NAMALWA (cell line): ENCODE data around the gene COL18A1.

ENCODE experiments used
- DNase-seq: peaks from one replicate; pipeline ENCODE4 v3.0.0-alpha.2; 2015; ENCODE audit warnings: low spot score

Gene COL18A1

GRCh38 chr21:45468971-45469272 lies 64.0 kb downstream of the COL18A1 start:
- no peak for DNase-seq

GRCh38 chr21:45469273-45470086 lies 64.5 kb downstream of the COL18A1 start:
- no peak for DNase-seq

DNA sequence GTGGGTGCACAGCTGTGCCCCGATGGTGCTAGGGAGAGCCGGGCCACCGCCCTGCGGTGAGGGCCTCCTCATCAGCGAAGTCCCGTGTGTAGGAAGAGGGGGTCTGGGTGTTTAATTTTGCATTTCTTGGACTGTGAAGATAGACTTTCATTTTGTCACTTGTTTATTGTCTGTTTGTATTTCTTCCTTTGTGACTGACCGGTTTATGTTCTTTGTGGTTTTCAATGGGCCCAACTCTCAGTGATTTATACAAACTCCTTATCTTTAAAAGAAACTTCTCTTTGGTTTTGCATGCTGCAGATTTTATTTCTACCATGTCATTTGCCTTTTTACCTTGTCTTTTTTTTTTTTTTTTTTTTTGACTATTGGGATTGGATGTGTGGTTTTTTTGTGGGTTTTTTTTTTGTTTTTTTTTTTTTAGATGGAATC lies 65.1 kb downstream of the COL18A1 start:
- no peak for DNase-seq

DNA sequence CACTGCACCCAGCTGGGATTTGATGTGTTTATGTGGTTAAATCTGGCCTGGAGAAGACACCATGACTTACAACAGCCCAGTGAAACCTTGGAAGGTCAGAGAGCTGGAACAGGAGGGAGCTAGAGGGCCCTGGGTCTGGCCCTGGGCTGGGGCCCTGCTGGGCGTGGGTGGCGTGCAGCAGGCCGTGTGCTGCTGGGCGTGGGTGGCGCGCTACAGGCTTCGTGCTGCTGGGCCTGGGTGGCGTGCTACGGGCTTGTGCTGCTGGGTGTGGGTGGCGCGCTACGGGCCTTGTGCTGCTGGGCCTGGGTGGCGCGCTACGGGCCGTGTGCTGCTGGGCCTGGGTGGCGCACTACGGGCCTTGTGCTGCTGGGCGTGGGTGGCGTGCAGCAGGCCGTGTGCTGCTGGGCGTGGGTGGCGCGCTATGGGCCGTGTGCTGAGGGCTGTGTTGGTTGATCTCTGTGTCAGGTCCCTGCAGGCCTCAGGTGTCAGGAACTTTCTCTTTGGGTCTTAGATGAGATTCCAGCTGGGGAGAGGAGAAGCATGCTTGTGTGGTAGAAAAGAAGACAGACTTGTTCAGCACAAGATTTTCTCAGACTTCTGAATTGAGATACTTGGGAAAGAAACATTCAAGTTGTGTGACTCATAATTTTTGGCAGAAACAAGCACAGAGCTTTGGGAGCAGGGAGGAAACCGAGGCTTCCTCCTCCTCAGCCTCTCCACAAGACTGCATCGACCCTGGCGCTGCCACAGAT lies 66.0 kb downstream of the COL18A1 start:
- no peak for DNase-seq

- no peak for DNase-seq
Measured at GRCh38 chr21:45471525-45472221, 66.7 kb downstream of the COL18A1 start.

DNA sequence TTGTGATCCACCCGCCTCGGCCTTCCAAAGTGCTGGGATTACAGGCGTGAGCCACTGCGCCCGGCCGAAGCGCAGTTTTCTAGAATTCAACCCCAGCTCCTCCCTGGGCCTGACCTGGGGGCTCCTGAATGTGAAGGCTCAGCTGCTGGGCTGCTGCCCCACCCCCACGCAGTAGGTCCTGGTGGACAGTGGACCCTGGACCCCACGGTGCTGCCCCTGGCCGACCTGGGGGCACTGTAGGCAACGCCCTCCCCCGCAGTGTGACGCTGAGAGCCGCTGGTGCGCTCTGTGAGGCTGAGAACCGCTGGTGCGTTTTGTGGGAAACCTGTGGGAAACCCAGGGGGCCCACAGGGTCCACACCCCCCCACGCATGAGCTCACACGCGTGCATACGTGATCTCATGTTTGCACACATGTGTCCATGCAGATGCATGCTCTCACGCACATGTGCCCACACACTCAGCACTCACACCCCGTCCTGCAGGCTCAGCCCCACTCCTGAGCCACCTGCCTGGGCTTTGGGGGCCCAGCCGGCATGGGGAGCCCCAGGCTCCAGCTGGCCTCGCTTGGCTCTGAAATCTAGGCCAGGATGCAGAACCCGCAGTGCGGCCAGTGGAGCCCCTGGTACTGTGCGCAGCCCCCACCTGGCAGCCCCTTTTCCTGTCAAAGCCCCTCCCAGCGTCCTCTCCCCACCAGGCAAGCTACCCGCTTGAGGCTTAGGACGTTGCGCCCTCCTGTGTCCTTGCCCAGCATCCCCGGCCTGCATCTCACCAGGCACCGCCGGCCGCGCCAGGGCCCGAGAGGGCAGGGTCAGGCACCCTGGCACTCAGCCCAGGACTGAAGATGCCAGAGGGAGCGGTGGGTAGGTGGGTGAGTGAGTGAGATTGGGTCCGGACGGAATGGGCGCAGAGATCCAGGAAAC lies 67.7 kb downstream of the COL18A1 start:
- no peak for DNase-seq

DNA sequence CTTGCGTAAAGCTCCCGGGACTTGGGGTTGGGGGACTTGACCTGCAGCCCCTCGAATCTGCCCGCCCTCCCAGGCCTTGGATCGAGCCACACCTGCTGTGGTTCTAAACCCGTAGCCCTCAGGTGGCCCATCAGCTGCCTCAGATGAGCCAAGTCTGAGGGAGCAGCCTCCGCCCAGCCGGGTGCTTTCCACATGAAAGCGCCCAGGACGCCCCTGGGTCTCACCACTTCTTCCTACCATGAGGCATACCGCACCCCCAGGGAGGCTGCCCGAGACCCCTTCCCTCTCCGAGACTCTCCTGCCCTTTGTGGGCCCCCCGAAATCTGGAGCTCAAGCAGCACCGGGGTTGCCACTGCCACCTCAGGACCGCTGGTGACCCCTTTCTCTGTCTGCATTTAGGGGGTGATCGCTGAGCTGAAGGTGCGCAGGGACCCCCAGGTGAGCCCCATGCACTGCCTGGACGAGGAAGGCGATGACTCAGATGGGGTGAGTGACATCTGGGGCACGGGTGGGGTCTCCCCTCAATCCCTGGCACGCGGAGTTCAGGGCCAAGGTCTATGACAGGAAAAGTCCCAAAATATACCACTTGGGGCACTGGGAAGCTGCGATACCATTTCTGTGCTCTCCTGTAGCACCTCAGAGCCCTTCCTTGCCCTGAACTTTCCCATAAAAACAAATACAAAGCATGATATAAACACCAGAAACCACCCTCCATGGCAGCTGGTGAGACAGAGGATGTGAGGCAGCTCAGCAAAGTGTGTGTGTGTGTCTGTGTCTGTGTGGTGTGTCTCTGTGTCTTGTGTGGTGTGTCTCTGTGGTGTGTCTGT lies 68.7 kb downstream of the COL18A1 start:
- DNase-seq: no peak

- no peak for DNase-seq
Measured at GRCh38 chr21:45474323-45474950, 69.5 kb downstream of the COL18A1 start.

- no peak for DNase-seq
Measured at GRCh38 chr21:45475004-45475685, 70.2 kb downstream of the COL18A1 start.

GRCh38 chr21:45475797-45476570 lies 71.0 kb downstream of the COL18A1 start:
- no peak for DNase-seq

GRCh38 chr21:45476582-45476981 lies 71.6 kb downstream of the COL18A1 start:
- DNase-seq: no peak

DNA sequence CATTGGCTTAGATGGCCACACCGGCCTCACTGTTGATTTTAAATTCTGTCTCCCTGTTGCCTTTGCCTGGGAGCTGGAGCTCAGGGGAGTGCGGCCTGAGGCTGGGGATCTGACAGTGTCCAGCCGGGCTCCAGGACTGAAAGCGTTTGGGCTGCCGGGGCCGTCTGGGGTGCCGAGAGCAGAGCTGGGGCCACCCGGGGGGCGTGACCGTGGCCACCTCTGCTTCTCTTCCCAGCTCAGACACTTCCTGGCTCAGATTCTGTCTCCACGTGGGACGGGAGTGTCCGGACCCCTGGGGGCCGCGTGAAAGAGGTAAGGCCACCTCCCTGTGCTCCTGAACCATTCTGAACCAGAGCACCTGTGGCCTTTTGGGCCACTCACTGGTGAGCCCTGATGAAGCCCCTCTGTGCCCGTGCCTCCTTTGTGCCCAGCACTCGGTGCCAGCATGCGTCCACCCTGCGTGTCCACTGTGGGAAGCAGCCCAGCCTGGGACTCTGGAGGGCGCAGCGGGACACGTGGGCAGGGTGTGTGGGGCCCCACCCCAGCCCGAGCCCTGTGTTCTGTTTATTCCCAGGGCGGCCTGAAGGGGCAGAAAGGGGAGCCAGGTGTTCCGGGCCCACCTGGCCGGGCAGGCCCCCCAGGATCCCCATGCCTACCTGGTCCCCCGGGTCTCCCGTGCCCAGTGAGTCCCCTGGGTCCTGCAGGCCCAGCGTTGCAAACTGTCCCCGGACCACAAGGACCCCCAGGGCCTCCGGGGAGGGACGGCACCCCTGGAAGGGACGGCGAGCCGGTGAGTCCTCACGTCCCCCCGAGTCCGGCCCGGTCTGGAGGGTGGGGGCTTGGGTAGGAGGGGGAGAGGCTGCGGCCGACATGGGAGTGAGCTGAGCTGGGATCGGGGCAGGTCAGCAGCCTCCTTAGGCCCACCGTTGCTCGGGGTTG lies 72.5 kb downstream of the COL18A1 start:
- no peak for DNase-seq

DNA sequence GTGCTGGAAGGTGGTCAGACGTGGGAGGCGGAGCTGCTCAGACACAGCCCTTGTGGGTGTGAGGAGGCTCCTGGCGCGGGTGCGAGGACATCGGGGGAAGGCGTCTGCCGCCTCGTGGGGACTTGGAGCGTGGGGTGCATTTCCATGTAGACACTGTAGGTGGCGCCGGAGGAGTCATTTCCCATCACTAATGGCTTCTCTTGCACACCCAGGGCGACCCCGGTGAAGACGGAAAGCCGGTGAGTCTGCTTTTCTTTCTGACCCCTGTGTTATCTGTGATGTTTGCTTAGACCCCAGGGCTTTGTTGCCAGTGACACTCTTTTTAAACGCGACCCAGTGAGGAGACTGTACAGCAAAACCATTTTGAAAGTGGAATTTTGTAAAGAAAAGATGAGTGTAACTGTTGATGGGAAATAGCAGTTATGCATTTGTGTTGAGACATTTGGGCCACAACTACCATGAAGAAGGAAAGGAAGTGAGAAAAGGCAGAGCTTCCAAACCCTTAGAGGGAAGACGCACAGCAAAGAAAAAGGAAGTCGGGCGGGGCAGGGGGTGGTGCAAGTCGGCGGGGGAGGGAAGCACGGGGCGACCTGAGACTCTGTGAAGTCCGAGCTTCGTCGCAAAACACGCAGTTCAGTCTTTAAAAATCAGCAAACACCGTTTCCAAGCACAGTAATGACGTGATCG lies 73.3 kb downstream of the COL18A1 start:
- peak; percentile 83 for DNase-seq

- no peak for DNase-seq
Measured at GRCh38 chr21:45478816-45479669, 74.1 kb downstream of the COL18A1 start.

- no peak for DNase-seq
Measured at GRCh38 chr21:45479691-45480675, 75.0 kb downstream of the COL18A1 start.
